NCI-H2227 treated with DMSO at 0.1 percent for 48 hours (cell line): ENCODE results near the gene SCYGR8.
"Not testable (repeated sequence)": the region's sequence is repeated elsewhere in the genome, so short reads cannot be mapped to it uniquely, and the experiment has no call there.

Experiments used
- DNase-seq: peaks from one replicate; lab custom pipeline; 2025; lab: John Stamatoyannopoulos, UW

SCYGR8 gene, protein sequence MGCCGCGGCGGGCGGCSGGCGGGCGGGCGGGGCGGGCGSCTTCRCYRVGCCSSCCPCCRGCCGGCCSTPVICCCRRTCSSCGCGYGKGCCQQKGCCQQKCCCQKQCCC

DNA sequence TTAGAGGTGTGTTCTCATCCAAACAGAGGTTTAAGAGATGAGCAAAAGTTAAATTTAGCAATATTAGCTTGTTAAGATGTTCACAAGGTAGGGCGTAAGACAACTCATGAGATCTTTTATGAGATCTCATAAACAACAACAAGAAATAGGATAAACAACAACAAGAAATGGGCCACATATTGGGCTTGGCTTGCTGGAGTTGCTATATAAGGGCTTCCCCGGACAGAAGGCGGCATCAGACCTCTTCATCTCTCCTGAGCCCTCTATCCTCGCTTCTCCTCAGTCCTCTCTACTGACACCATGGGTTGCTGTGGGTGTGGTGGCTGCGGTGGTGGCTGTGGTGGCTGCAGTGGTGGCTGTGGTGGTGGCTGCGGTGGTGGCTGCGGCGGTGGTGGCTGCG is at the start of gene SCYGR8:
SCYGR8 (plus strand) TSS at position 301 of the 400 bp plus-strand sequence; CDS start at position 301, 0 bp downstream.
- DNase-seq: no peak

DNA sequence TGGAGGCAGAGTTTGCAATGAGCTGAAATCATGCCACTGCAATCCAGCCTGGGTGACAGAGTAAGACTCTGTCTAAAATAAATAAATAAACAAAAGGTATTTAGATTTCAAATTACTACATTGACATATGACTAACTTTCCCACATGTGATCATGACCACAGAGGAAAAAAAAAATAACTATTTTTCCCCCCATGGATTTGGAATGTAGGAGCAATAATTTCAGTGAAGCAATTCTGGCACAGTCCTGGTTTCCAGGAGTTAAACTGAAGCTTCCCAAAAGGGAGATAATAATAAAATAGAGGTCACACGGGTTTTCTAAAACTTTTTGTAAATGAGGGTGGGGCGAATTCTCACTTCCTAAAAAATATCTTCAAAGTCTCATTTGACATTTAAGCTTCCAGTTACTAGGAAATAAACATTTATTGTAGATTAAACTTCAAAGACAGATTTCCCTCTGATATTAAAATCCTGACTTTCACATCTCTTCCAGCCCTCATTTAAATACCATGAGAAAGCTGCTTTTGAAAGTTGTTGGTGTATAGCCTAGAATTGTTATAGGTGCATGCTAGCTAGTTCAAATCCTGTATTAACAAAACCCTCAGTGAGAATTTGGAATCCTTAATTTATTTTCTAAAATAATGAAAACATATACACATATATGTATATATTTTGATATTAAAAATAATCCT is 48.6 kb upstream of the SCYGR8 start:
- DNase-seq: no peak

DNA sequence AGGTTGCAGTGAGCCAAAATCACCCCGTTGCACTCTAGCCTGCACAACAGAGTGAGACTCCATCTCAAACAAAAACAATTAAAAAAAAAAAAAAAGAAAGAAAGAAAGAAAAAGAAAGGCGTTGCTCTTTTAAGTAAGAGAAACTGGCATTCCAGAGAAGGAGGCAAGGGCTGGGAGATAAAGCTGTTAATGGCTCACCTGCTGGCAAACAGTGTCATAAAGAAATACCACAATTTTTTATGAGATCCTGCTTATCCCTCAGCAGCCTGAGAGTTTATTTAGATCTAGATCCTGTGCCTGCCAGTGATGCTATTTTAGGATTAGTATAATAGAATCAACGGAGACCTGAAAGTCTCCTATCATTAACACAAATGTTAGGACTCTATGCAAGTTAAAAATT is 44.1 kb upstream of the SCYGR8 start:
- DNase-seq: no peak

GRCh38 chr2:227703280-227703732 is 42.4 kb upstream of the SCYGR8 start:
- DNase-seq: no peak

DNA sequence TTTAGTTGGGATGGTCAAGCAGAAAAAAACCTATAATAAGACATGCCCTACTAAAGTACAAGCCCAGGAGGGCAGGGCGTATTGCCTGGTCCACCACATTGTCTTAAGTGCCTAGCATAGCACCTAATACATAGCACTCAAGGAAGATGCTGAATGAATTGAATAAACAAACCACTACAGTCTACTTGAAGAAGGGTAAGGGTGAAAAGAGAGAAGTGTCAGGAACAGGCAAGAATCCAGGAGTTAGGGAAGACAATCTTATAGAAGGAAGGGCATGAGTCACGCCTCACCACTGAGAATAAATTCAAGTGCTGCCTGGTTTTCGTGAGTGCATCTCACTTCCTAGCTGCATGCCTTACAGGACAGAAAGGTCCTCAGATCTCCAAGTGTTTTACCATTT is 41.7 kb upstream of the SCYGR8 start:
- DNase-seq: no peak

DNA sequence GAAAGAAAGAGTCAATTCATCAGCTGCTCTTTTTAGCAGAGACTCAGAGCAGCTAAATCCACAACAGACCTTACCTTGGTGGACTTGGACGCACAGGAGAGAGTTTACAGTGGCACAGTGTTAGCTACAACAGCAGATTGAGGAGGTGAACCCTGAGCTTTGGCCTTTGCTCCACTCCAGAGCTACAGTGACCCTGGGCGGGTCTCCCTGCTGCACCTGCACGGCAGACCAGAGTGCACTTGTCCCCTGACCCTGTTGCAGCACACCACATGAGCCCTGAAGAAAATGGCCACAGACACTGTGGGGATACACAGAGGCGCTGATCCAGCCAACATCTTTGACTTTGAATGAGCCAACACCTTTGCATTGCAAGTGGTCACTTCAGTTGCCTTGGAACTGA is 38.8 kb upstream of the SCYGR8 start:
- no peak for DNase-seq

DNA sequence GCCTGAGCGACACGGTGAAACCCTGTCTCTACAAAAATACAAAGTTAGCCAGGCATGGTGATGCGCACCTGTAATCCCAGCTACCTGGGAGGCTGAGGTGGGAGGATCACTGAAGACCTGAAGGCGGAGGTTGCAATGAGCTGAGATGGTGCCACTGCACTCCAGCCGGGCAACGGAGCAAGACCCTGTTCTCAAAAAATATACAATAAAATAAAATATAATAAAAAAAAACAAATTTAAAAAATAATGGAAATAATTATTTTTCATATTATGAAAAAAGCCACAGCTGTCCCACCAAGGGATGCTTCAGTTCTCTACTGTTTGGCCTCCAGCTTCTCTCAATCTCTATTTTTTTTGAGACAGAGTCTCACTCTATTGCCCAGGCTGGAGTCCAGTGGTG is 38.3 kb upstream of the SCYGR8 start:
- DNase-seq: no peak

DNA sequence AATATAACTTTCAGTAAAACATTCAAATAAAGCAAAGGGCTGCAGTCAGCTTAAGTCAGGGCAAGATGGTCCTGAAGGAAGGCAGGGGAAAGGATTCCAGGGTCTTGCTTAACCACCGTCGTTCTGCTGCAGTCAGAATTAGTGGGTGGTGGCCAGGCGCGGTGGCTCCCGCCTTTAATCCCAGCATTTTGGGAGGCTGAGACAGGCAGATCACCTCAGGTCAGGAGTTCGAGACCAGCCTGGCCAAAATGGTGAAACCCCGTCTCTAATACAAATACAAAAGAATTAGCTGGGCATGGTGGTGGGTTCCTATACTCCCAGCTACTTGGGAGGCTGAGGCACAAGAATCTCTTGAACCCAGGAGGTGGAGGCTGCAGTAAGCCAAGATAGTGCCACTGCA is 34.7 kb upstream of the SCYGR8 start:
- DNase-seq: no peak

DNA sequence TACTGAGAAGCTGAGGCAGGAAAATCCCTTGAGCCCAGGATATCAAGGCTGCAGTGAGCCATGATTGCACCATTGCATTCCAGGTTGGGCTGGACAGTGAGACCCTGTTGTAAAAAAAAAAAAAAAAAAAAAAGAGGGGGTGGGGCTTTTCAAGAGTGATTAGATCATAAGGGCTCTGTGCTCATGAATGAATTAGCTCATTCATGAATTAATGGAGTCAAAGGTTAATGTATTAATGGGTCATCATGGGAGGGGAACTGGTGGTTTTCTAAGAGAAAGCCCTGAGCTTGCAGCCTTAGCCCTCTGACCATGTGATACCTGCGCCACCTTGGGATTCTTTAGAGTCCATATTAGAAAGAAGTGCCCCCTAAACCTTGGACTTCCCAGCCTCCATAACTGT is 32.4 kb upstream of the SCYGR8 start:
- DNase-seq: no peak

DNA sequence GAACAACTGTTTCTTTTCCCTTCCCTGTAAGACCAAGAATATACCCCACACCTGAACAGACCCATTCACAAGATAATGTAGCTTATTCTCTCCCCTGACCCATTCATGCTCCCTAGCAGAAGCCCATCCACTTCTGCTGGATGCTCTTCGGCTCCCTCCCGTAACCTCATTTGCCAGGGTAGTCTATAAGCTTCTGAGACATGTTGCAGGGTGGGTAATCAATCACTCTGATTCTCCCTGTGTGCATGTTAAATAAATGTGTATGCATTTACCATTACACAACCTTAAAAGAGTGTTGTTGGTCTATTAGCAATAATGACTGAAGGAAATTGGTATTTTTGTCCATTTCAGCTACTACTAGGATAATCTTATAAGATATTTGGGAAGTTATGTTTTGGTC is 29.2 kb upstream of the SCYGR8 start:
- no peak for DNase-seq

DNA sequence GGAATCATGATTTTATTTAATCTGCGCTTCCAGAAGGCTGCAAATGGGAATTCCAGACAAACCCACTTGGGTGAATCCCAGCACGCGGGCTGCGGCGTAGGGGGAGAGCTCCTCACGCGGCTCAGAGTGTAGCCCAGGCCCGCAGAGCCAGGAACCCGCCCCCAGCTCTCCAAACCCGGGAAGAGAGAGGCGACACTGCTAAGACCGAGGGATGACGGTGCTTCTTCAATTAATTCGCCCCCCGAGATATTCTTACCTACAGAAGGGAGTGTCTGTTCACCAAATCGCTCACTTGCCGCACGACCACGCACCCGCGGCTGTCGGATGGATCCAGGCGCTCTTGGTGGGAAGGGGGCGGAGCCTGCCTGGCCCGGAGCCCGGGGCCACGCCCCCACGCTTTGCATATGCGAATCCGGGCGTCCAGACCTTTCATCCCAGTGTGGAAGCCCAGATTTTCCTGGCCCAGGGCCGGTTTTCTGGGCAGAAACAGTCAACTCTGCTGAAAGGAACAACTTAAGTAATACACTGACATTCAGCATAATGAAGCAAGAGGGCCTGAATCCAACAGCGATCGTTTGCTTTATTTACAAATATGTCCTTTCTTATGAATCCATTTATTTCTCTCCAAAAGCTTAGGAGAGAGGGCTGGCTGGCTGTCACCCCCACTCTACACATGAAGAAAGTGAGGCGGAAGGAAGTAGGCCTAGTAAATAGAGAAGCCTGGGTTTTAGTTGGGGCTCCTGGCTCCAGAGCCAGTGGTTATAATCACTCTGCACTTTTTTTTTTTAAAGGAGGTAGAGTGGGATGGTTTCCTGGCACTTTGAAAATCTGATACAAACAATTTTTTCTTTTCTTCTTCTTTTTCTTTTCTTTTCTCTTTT is 27.8 kb upstream of the SCYGR8 start, which contains the start of gene SLC19A3:
SLC19A3 (minus strand) TSS at position 342 of the 881 bp plus-strand sequence. CDS start 15,710 bp downstream, outside the sequence.
- peak; percentile 12 for DNase-seq

- no peak for DNase-seq
These were observed 26.1 kb upstream of the SCYGR8 start for GRCh38 chr2:227719641-227720040.

GRCh38 chr2:227720680-227721079 is 25.0 kb upstream of the SCYGR8 start:
- DNase-seq: no peak

- DNase-seq: not testable (repeated sequence)
These were observed 22.9 kb upstream of the SCYGR8 start for GRCh38 chr2:227722821-227723220.

GRCh38 chr2:227724394-227725039 is 21.2 kb upstream of the SCYGR8 start, which contains the start of gene SCYGR6:
Gene SCYGR6 (minus strand): TSS chr2:227724757. CDS start chr2:227724757, 0 bp downstream.
- DNase-seq: no peak

DNA sequence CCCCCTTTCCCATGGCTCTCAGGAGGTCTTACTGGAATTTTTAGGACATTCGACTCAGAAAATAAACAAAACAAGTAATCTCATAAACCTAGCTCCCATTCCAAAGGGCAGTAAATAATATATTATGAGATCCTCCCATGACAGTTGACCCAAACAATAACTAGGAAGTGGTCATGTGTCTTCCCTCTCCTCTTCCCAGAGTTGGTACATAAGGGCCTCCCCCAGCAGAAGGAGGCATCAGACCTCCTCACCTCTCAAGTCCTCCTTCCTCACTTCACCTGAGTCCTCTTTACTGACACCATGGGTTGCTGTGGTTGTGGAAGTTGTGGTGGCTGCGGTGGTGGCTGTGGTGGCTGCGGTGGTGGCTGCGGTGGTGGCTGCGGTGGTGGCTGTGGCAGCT is 17.7 kb upstream of the SCYGR8 start, which contains the start of gene SCYGR7:
SCYGR7 (plus strand) TSS at position 301 of the 400 bp plus-strand sequence; CDS start at position 301, 0 bp downstream.
- no peak for DNase-seq

- DNase-seq: no peak
These were observed 6.3 kb upstream of the SCYGR8 start for GRCh38 chr2:227739351-227739750.

GRCh38 chr2:227740705-227741104 is 5.0 kb upstream of the SCYGR8 start:
- DNase-seq: not testable (repeated sequence)

DNA sequence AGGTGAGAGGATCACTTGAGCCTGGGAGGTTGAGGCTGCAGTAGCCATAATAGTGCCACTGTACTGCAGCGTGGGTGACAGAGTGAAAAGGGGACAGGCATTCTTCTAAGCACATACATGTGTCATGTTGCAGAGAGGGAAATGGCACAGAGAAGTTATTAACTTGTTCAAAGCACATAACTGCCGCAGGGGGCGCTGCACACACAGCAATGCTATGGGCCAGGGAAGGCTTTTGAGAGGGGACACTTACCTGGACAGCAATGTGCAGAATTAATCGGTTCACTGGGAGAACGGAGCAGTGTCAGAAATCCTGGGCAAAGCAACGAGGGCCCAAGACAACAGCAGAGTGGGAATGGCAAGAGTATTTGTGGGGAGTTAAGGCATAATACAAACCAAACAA is 2.4 kb downstream of the SCYGR8 start:
- DNase-seq: no peak

GRCh38 chr2:227756261-227756660 is 10.6 kb downstream of the SCYGR8 start:
- not testable (repeated sequence) for DNase-seq

DNA sequence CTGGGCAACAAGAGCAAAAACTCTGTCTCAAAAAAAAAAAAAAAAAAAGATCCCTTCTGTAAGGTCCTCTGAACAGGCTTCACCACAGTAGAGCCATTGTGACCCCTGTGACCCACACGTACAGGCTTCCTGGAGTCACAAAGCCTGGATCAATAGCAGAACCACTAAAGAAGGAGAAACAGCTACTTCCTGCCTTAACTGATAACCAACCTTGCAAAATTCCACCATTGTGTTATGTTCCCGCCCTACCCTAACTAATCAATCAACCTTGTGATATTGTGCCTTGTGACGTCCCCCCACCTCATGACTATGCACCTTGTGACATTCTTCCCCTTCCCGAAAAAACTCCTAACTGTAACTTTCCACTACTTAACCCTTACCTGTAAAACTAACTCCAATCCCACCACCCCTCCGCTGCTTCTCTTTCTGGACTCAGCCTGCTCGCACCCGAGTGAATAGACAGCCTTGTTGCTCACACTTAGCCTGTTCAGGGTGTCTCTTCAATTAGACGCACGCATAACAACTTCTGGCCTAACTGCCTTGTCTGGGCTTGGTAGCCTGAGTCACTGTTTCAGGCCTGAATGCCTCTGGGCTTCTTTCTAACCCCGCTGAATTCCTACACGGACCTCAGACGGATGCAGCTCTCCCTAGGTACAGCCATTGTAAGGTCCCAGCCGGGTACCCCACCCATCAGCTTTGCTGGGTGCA is 13.9 kb downstream of the SCYGR8 start:
- no peak for DNase-seq
